AG09309 (cell line): ENCODE measurements around the gene DGKZ.

ENCODE experiments used
- DNase-seq: peaks from one replicate; pipeline ENCODE4 v3.0.0-alpha.2; 2010; ENCODE audit warnings: low read depth
- H3K4me3 ChIP-seq: 2 replicates; pipeline ENCODE4 v1.5.1; 2011; ENCODE audit warnings: mild to moderate bottlenecking, low read depth, low read length, moderate library complexity; ENCODE audit not compliant: control insufficient read depth
- TF ChIP-seq, protein P1 (sequence below): IDR thresholded peaks from 2 replicates; pipeline ENCODE4 v1.5.1; 2011; ENCODE audit warnings: mild to moderate bottlenecking, low read depth, low read length, inconsistent platforms; ENCODE audit not compliant: insufficient read depth, control insufficient read depth; ENCODE audit errors: missing control alignments

Gene DGKZ

DNA sequence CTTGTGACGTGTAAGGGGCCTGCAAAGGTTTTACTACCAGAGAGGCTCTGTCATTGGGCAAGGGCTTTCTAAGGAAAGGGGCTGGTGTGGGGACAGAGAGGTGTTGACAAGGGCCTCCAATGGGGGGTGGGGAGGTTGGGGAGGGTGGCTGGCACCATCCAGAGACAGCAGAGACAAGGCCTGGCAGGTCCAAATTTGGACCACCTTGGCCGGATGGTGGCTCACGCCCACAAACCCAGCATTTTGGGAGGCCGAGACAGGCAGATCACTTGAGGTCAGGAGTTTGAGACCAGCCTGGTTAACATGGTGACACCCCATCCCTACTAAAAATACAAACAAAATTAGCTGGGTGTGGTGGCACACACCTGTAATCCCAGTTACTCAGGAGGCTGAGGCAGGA, 46.5 kb downstream of the DGKZ start:
- H3K4me3 ChIP-seq: no peak overlapping the region
- DNase-seq: no peak
- TF ChIP-seq, protein P1, sequence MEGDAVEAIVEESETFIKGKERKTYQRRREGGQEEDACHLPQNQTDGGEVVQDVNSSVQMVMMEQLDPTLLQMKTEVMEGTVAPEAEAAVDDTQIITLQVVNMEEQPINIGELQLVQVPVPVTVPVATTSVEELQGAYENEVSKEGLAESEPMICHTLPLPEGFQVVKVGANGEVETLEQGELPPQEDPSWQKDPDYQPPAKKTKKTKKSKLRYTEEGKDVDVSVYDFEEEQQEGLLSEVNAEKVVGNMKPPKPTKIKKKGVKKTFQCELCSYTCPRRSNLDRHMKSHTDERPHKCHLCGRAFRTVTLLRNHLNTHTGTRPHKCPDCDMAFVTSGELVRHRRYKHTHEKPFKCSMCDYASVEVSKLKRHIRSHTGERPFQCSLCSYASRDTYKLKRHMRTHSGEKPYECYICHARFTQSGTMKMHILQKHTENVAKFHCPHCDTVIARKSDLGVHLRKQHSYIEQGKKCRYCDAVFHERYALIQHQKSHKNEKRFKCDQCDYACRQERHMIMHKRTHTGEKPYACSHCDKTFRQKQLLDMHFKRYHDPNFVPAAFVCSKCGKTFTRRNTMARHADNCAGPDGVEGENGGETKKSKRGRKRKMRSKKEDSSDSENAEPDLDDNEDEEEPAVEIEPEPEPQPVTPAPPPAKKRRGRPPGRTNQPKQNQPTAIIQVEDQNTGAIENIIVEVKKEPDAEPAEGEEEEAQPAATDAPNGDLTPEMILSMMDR: no peak

DNA sequence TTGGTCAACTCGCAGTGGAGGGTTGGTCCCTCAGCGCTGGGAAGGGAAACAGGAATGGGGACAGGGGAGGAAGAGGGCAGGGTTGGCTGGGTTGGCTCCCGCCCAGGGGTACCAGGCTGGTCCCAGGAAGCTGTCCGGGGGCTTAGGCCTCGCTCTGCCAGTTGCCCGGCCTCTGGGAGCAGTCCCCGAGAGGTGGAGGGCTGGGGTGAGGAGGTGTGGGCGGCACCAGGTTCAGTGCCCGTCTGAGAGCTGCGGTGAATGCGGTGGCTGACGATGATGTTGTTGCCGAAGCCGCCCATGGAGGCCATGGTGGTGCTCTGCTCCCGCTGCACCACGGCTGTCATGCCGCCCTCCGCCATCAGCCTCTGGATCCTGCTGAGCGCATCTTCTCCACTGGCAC, 50.3 kb downstream of the DGKZ start:
- DNase-seq: no peak
- no peak overlapping the region for H3K4me3 ChIP-seq
- TF ChIP-seq, protein P1: no peak

DNA sequence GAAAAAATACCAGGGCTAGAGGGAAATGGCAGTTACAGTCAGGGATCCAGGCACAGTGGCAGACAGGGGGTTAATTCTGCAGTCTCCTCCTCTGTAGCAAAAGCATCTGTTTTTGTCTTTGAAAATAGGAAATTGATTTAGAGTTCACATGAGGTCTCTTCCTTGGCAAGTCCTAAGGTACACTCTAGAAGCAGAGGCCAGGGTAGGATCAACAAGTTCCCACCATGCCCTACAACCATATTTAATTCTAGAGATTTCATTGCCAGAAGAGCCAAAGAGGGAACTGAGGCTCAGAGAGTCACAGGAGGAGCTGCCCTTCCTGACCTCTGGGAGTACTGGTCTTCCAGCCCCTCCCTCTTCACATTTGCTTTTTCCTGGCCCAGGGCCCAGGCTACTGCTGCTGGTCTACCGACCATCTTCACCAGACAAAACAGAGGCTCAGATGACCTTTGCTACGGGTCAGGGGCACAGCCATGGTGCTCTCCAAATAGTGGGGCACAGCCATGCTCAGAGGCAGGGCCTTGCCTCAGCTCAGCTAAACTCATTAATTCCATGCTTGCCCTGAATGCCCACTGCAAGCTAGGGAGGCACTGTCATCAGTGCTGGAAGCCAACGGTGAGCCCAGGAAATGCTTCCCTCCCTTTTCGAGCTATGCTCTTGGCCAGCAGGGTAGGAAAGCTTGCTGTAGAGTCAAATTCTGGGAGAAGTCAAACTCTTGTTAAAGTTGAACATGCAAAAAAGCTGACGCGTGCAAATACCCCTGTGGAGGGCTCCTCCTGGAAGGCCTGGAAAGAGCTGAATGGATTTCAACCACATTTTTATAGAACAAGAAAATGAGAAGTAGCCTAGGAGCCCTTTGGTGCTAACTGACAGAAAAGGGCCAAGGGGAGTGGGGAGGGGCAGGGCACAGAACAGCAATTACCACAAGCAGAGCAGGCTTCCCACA, 56.0 kb downstream of the DGKZ start:
- no peak for DNase-seq
- TF ChIP-seq, protein P1: no peak

DNA sequence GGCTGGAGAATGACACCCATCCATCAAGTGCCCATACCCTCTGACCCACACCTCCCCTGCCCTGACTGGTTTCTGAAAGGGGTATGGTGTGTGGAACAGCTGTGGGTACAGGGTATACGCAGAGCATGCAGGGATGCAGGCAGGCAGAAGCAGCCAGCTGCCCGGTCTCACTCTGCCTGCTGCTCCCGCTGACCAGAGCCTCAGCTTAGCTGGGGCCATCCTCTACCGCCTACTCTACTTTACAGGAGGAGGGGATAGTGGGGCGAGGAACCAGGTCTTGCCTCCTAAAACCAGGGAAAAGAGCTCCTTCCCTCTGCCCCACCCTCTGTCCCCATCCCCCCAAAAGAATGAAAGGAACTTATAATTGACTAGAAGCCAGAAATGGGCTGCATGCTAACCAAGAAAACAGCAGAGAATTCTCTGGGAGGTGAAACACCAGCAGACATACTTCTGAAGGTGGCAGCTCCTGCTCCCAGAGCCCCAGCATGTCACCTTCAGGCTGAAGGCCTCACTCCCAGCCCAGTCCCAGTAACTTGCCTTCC, 57.3 kb downstream of the DGKZ start:
- no peak for DNase-seq
- no peak overlapping the region for H3K4me3 ChIP-seq

More for the DNA sequence above, 56.0 kb downstream of the DGKZ start:
- no peak overlapping the region for H3K4me3 ChIP-seq

DNA sequence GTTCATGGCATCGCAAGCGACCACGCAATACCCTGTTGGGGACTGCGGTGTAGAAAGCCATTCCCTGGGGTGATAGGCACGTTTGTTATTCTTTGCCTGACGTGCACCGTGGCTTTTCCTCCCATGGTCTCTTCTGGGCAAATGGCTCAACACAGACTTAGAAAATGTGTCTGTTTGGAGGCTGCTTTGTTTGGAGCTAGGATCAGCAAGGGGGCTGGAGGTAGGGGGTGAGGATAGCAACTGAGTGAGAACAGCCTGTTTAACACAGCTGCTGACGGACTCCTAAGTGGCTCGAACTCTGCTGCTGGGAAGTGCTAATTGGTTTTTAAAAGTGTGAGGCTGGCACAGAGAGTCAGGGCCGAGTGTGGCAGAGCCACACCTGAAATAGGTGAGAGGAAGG, 60.4 kb downstream of the DGKZ start:
- TF ChIP-seq, protein P1: no peak
- no peak for DNase-seq
- no peak overlapping the region for H3K4me3 ChIP-seq

More for the DNA sequence above, 57.3 kb downstream of the DGKZ start:
- TF ChIP-seq, protein P1: no peak

DNA sequence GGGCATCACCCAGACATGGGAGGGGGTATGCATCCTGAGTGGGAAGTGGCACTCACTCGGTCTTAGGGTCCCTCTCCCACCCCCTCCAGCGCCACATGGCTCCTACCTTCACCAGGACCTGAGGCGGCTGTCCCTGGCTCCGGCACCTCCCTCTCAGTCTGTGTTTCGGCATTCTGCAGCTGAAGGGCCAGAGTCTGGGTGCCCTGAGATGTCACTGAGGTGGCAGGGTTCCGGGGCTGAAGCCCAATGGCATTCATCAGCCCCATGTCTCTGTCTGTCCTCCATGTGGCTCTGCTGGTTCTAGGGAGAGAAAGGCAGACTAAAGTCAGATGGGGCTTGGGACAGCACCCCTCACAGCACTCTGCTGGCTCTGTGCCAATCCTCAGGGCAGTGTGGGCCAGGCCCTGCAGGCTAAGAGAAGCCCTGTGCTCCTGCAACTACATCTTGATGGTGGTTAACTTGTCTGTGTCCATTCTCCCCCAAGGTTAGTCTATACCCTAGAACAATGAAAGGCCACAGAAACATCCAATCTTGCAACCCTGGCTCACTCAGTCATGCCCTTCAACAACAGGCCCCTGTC, 61.2 kb downstream of the DGKZ start:
- DNase-seq: no peak
- TF ChIP-seq, protein P1: no peak
- H3K4me3 ChIP-seq: no peak overlapping the region
